Spinal cord (tissue), 4 donors: ENCODE measurements around the gene CDS2. TPM values are rescaled to one million over a fixed set of nuclear protein-coding genes. Genes with fewer than 3 reads are reported as not detected.

Source experiments
- polyA plus RNA-seq, 2 donors: library from polyadenylated mRNA; unstranded; fragments of 120-200 nt; gene quantifications; one replicate each; pipeline ENCODE4 v1.2.1, GENCODE V29; 2013; ENCODE audit not compliant: insufficient read length in 2 of 2
- small RNA-seq: library from RNA; depleted of rRNA; stranded (forward); fragments of <200 nt; gene quantifications from one replicate; pipeline ENCODE3, GENCODE V24; 2014; ENCODE audit warnings: low replicate concordance
- total RNA-seq, 2 donors: library from RNA; depleted of rRNA in 1 of 2; stranded (reverse); fragments of 120-200 nt in 1 of 2; fragments of >200 nt in 1 of 2; gene quantifications; one replicate each; pipeline versions ENCODE4 v1.2.3 to v1.2.4, GENCODE V29; 2013 to 2014

The CDS2 gene
- total and polyA plus RNA-seq, 4 donors: 38.9 to 103 (median 46.0) TPM

Small RNA genes lying within 50 kb of the gene (small RNA-seq; reads per million reads assigned to genes)
- gene RF00019 (not detected), gene RF00568 (not detected), gene RNA5SP474 (not detected)

Other genes starting within 250 kb of the CDS2 start
- gene SLC23A2, start 125.5 kb upstream of the CDS2 start, total RNA-seq: 10 to 100 TPM; 54.6 to 67.8 TPM
- 10 to 100 TPM; 57.3 to 61.5 TPM for gene SLC23A2, start 125.5 kb upstream of the CDS2 start, polyA plus RNA-seq
- 100 to 1,000 TPM; 115 to 137 TPM for gene TMEM230, start 13.9 kb upstream of the CDS2 start, total RNA-seq
- 100 to 1,000 TPM; 107 to 119 TPM for gene TMEM230, start 13.9 kb upstream of the CDS2 start, polyA plus RNA-seq
- 100 to 1,000 TPM in 1 of 2 donors, 10 to 100 TPM in 1; 60.4 to 102 TPM for gene PCNA, start 7.0 kb upstream of the CDS2 start, total RNA-seq
- 10 to 100 TPM; 83.5 to 86.6 TPM for gene PCNA, start 7.0 kb upstream of the CDS2 start, polyA plus RNA-seq
- 1 to 10 TPM in 1 of 2 donors, under 1 TPM in 1; 0.66 to 3.2 TPM for gene PROKR2, start 189.9 kb downstream of the CDS2 start, total RNA-seq
- 1 to 10 TPM; 2.2 to 2.3 TPM for gene PROKR2, start 189.9 kb downstream of the CDS2 start, polyA plus RNA-seq